ENCODE results near the gene TJP3.

DNA sequence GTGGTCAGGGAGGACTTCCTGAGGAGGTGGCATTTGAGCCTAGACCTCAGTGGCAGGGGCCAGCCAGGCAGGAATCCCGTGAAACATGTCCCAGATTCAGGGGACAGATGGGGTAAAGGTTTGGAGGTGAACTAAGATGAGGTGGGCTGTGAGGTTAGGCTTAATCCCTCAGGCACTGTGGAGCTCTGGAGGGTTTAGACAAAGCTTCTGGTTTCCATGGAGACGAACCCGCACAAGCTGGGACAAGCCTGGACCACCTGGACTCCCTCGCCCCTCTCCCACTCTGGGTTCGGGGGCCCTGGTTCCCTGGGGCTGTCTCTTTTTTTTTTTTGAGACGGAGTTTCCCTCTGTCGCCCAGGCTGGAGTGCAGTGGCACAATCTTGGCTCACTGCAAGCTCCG is 15.7 kb downstream of the TJP3 start:
- TF ChIP-seq, protein P1, sequence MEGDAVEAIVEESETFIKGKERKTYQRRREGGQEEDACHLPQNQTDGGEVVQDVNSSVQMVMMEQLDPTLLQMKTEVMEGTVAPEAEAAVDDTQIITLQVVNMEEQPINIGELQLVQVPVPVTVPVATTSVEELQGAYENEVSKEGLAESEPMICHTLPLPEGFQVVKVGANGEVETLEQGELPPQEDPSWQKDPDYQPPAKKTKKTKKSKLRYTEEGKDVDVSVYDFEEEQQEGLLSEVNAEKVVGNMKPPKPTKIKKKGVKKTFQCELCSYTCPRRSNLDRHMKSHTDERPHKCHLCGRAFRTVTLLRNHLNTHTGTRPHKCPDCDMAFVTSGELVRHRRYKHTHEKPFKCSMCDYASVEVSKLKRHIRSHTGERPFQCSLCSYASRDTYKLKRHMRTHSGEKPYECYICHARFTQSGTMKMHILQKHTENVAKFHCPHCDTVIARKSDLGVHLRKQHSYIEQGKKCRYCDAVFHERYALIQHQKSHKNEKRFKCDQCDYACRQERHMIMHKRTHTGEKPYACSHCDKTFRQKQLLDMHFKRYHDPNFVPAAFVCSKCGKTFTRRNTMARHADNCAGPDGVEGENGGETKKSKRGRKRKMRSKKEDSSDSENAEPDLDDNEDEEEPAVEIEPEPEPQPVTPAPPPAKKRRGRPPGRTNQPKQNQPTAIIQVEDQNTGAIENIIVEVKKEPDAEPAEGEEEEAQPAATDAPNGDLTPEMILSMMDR (IDR thresholded peaks at IDR 0.05 in 2 of 3, conservative IDR thresholded peaks at IDR 0.05 in 1 of 3; ENCODE audit: control insufficient read depth in 2 of 3, extremely low read depth in 1 of 3, insufficient read depth in 1 of 3, low read depth in 3 of 3, low read length in 3 of 3): no peak
- no peak for TF ChIP-seq POLR2AphosphoS5 (IDR thresholded peaks at IDR 0.05; ENCODE audit: low read length)
- TF ChIP-seq, protein P2, sequence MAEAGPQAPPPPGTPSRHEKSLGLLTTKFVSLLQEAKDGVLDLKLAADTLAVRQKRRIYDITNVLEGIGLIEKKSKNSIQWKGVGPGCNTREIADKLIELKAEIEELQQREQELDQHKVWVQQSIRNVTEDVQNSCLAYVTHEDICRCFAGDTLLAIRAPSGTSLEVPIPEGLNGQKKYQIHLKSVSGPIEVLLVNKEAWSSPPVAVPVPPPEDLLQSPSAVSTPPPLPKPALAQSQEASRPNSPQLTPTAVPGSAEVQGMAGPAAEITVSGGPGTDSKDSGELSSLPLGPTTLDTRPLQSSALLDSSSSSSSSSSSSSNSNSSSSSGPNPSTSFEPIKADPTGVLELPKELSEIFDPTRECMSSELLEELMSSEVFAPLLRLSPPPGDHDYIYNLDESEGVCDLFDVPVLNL (IDR thresholded peaks at IDR 0.05; ENCODE audit: low read depth, low read length): no peak
- no peak for TF ChIP-seq MYC (IDR thresholded peaks at IDR 0.05; ENCODE audit: insufficient read depth, insufficient read length, insufficient replicate concordance, low read length, severe bottlenecking)
- no peak for TF ChIP-seq POLR2A (IDR thresholded peaks at IDR 0.05; ENCODE audit: low read depth, low read length)
- TF ChIP-seq, protein P3, sequence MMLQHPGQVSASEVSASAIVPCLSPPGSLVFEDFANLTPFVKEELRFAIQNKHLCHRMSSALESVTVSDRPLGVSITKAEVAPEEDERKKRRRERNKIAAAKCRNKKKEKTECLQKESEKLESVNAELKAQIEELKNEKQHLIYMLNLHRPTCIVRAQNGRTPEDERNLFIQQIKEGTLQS (IDR thresholded peaks at IDR 0.05; ENCODE audit: borderline replicate concordance, extremely low read depth, low read depth, low read length): no peak

All from GM12878 (cell line).